Thoracic aorta (tissue), 2 donors: ENCODE measurements around the gene CDC42BPB. TPM values are rescaled to one million over a fixed set of nuclear protein-coding genes. Genes with fewer than 3 reads are reported as not detected.

Source experiments
- ATAC-seq: fragments of 150-250 bp; one replicate; pipeline ENCODE4 v1.8.0; 2017; ENCODE audit warnings: low read depth; ENCODE audit not compliant: insufficient number of reproducible peaks, low FRiP score
- DNase-seq: peaks from one replicate; pipeline ENCODE4 v3.0.0-alpha.2; 2020; ENCODE audit warnings: low spot score
- H3K27ac ChIP-seq, 2 donors: fragments of 200-600 bp; sonication (generic); 1 replicate in 1 of 2; 2 replicates in 1 of 2; pipeline ENCODE4 v1.5.1; 2016; ENCODE audit warnings: mild to moderate bottlenecking in 2 of 2, moderate library complexity in 2 of 2
- H3K27me3 ChIP-seq: fragments of 200-600 bp; sonication (generic); replicated peaks from 2 replicates; pipeline ENCODE4 v1.6.0; 2016; ENCODE audit warnings: mild to moderate bottlenecking; ENCODE audit not compliant: insufficient read depth
- H3K36me3 ChIP-seq: fragments of 200-600 bp; sonication (generic); one replicate; pipeline ENCODE4 v1.5.1; 2016
- H3K4me1 ChIP-seq, 2 donors: fragments of 200-600 bp; sonication (generic); 1 replicate in 1 of 2; 2 replicates in 1 of 2; pipeline versions ENCODE4 v1.5.1 to v1.6.0; 2016; ENCODE audit warnings: low read depth in 2 of 2, mild to moderate bottlenecking in 1 of 2; ENCODE audit not compliant: control insufficient read depth in 1 of 2
- H3K4me3 ChIP-seq: fragments of 200-600 bp; sonication (generic); 2 replicates; pipeline ENCODE4 v1.5.1; 2016; ENCODE audit warnings: mild to moderate bottlenecking
- H3K9me3 ChIP-seq: fragments of 200-600 bp; sonication (generic); 2 replicates; pipeline ENCODE4 v1.5.1; 2016
- CTCF ChIP-seq: fragments of 200-600 bp; sonication (generic); IDR thresholded peaks from one replicate; pipeline ENCODE4 v1.5.1; 2019; ENCODE audit warnings: antibody characterized with exemption
- total RNA-seq, 2 donors: library from RNA; depleted of rRNA; stranded (reverse); fragments of >200 nt; gene quantifications; one replicate each; pipeline versions ENCODE4 v1.1.0 to v1.2.3, GENCODE V29; 2016

The CDC42BPB gene
- total RNA-seq, 2 donors from 2014 or later = 121 to 133 TPM

- H3K4me1 ChIP-seq = peaks cover 0 to 4% of the 10 kb centered on the region in 2 donors
- H3K4me3 ChIP-seq = no peak overlapping the region
- TF ChIP-seq CTCF = no peak
- H3K9me3 ChIP-seq = peaks cover 6% of the 10 kb centered on the region
- H3K36me3 ChIP-seq = peaks cover 29% of the 10 kb centered on the region
- no peaks in the 10 kb centered on the region for H3K27me3 ChIP-seq
- DNase-seq (no peak), ATAC-seq (no peak)
- H3K27ac ChIP-seq = no peak overlapping the region
Measured at GRCh38 chr14:102993523-102993922, 63.8 kb downstream of the CDC42BPB start.

- H3K4me1 ChIP-seq = no peaks in the 10 kb centered on the region
- peaks cover 35% of the 10 kb centered on the region for H3K36me3 ChIP-seq
- H3K27me3 ChIP-seq = no peaks in the 10 kb centered on the region
- DNase-seq (no peak), ATAC-seq (no peak)
- no peak overlapping the region for H3K27ac ChIP-seq
- TF ChIP-seq CTCF = no peak
- H3K9me3 ChIP-seq = peaks cover 16% of the 10 kb centered on the region
- no peak overlapping the region for H3K4me3 ChIP-seq
Measured at GRCh38 chr14:102991376-102991775, 66.0 kb downstream of the CDC42BPB start.

- ATAC-seq (no peak), DNase-seq (no peak)
- no peak overlapping the region for H3K27ac ChIP-seq
- H3K27me3 ChIP-seq = no peaks in the 10 kb centered on the region
- H3K36me3 ChIP-seq = peaks cover 48% of the 10 kb centered on the region
- no peak overlapping the region for H3K4me3 ChIP-seq
- peaks cover 16% of the 10 kb centered on the region for H3K9me3 ChIP-seq
- no peak for TF ChIP-seq CTCF
- H3K4me1 ChIP-seq = no peaks in the 10 kb centered on the region
Measured at GRCh38 chr14:102988054-102988453, 69.3 kb downstream of the CDC42BPB start.

- no peak for TF ChIP-seq CTCF
- ATAC-seq (no peak), DNase-seq (no peak)
- Histone ChIP-seq H3K27me3 (no peaks in the 10 kb centered on the region), H3K27ac (no peak overlapping the region), H3K4me3 (no peak overlapping the region), H3K4me1 (no peaks in the 10 kb centered on the region), H3K9me3 (peaks cover 16% of the 10 kb centered on the region), H3K36me3 (peaks cover 45% of the 10 kb centered on the region)
Measured at GRCh38 chr14:102986810-102987579, 70.4 kb downstream of the CDC42BPB start.

GRCh38 chr14:102985665-102986064 is 71.7 kb downstream of the CDC42BPB start:
- H3K4me1 ChIP-seq = no peaks in the 10 kb centered on the region
- ATAC-seq (no peak), DNase-seq (no peak)
- peaks cover 16% of the 10 kb centered on the region for H3K9me3 ChIP-seq
- TF ChIP-seq CTCF = no peak
- no peak overlapping the region for H3K4me3 ChIP-seq
- H3K36me3 ChIP-seq = peaks cover 48% of the 10 kb centered on the region
- no peaks in the 10 kb centered on the region for H3K27me3 ChIP-seq
- H3K27ac ChIP-seq = no peak overlapping the region
